HG03432 (cell line): Measurements from ENCODE around the gene SLC22A6.

Source experiments
- ATAC-seq: cut with Tn5 transposase; IDR thresholded peaks from one replicate; pipeline ENCODE4 v1.9.1; 2021; ENCODE audit warnings: mild to moderate bottlenecking, moderate library complexity; ENCODE audit not compliant: unreplicated experiment

Gene SLC22A6, protein sequence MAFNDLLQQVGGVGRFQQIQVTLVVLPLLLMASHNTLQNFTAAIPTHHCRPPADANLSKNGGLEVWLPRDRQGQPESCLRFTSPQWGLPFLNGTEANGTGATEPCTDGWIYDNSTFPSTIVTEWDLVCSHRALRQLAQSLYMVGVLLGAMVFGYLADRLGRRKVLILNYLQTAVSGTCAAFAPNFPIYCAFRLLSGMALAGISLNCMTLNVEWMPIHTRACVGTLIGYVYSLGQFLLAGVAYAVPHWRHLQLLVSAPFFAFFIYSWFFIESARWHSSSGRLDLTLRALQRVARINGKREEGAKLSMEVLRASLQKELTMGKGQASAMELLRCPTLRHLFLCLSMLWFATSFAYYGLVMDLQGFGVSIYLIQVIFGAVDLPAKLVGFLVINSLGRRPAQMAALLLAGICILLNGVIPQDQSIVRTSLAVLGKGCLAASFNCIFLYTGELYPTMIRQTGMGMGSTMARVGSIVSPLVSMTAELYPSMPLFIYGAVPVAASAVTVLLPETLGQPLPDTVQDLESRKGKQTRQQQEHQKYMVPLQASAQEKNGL

GRCh38 chr11:62984451-62984991 lies at the start of gene SLC22A6:
TSS of gene SLC22A6 (minus strand) at chr11:62984967. CDS start at chr11:62984690, 277 bp downstream.
- ATAC-seq, result no peak

DNA sequence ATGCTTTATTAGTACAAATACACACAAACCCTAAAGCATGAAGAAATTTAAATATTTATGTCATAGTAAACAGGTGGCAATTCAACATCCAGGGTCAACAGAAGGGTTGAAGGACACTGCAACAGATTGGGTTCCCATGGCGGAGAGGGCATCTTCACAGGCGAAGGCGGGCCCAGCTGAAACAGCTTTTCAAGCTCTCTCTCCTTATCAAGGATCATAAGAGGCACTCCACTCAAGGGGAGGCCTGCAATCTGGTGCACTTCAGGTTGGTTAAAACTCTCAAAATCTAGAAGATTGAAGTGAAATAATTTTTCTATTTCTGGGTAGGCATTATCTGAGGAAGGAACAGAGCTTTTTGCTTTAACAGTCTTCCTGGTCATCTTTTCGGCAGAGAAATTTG lies 47.7 kb upstream of the SLC22A6 start:
- ATAC-seq, result no peak

DNA sequence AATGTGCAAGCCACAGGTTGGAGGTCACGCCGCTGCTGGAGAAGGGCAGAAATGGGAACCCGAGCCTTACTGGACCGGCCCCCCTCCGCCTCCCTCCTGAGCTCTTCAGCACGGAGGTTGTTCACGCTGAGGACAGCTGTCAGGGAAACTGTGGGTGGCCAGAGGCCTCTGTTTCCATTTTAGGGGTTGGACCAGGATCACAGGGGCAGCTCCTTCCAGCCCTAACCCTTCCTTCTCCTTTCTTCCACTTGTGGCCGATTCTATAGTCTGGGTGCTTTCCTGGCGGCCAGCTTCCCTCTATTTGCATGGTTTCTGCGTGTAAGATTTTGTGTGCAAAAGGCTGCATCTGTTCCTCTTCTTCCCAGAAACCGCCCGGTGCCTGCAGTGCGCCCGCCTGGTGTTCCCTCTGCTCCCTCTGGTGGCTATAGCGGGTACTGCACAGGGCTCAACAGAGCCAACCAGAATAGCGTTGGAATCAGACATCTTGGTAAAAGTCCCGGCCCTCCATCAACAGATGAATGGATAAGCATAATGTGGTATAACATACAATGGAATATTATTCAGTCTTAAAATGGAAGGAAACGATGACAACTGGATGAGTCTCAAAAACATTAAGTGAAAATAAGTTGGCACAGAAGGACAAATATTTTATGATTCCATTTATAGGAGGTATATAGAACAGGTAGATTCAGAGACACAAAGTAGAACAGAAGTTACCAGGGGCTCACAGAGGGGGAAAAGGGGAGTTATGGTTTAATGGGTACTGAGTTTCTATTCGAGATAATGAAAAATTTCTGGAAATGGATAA lies 39.3 kb upstream of the SLC22A6 start:
- no peak for ATAC-seq

DNA sequence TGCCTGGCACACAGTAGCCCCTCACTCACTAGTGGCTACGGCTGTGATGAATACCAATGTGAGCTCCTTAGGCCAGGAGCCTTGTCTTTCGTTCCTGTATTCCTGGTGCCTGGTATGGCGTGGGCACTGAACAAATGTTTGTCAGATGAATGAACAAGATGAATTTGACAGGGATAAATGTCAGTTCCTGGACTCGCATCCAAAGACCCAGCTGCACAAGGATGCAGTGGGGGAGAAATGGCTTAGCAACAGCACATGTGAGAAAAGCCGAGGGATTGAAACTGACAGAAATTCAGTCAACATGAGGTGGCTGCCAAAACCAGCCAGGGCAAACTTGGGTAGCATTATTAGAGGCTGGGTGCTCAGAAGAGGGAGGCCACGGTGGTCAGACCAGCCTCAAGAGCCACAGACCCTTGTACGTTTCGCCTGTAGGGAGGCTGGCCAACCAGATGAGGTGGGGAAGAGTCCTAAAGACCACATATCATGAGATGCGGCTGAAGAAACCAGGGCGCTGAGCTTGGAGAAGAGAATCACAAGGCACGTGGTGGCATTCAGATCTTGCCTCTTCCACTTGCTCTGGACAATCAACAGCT lies 38.6 kb upstream of the SLC22A6 start:
- ATAC-seq, result no peak

DNA sequence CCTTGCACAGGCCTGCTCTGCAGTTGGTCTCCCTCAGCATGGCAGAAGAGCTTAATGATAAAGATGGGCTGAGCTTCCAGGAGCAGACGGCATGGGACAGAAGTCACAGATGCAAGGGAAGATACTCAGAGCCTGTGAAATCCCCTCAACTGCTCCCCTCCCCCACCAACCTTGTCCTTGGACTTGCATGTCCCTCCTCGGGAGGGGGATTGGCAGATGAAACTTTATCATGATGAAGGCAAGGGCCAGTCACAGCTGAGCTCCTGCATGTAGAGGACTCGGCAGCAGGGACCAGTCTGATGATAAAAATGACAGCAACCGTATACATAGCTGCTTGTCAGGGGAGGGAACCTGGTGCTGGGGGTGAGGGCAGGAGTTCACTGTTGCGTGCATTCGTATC lies 37.7 kb upstream of the SLC22A6 start:
- no peak for ATAC-seq

- no peak for ATAC-seq
Measured at GRCh38 chr11:63020671-63021291, 36.0 kb upstream of the SLC22A6 start.

DNA sequence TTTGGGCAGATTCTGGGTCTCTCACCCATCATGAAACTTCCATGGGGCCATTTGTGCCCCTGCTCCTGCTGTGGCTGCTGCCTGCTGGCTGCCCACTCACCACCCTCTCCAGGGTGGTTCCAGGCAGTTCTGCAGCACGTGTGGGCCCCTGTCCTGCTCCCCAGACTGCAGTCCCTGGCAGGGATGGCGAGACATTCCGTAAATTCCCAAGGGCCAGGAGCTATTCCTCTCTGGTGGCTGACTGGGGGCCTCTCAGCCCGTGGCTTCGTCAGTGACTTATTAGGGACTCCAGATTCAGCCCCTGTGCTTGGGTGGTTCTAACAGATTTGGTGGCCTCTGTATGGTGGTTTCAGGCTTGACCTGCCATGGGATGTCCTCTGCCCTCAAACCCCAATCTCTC lies 34.7 kb upstream of the SLC22A6 start:
- ATAC-seq, result no peak

- ATAC-seq, result no peak
Measured at GRCh38 chr11:63017306-63017974, 32.7 kb upstream of the SLC22A6 start.

DNA sequence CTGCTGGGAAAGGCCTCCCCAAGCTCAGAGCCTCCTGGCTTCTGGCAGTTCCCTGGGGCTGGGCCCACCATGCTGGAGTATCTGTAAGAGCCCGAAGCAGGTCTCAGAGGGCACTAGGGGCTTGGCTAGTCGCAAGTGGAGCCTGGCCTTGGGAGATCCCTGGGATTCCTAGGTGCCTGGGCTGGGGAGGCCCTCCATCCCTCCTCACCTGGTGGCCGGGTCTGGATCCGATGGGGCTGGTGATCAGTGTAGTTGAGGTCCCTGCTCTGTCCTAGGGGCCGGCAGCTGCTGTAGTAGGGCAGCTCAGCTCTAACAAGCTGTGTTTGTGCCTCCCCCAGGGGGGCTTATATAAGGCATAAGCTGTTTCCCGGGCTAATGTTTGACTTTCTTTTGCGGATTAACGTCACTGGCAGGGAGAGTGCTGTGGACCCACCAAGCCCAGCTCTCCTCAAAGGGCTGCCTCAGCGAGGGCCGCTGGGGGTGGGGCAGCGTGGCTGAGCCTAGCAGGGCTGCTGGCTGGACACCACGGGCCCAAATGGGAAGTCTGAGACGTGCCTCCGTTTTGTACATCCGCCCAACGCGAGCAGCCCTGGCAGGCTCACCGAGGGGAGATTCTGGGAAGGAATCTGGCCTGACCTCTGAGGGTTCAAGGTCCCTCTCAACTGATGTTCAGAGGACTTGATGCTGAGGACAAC lies 30.9 kb upstream of the SLC22A6 start, which contains the start of gene SLC22A8:
Gene SLC22A8 (minus strand): TSS at position 321 of the 695 bp plus-strand sequence. CDS start 883 bp downstream, outside the sequence.
- ATAC-seq, result no peak

- ATAC-seq, result no peak
Measured at GRCh38 chr11:63014408-63015055, 29.8 kb upstream of the SLC22A6 start.

DNA sequence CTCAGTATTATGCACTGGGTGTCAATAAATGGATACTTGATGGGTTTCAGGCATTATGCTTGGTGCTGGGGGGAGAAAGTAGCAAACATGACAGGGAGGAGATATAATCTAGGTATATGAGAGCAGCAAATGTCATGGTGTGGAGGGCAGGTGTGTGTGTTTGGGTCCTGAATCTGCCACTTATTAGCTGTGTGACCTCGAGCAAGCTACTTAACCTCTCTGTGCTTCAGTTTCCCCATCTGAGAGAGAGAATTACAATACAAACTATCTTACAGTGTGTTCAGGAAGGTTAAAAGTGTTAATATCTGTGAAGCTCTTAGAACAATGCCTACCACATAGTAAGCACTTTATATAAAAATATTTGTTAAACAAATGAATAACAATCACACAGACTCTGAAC lies 28.1 kb upstream of the SLC22A6 start:
- ATAC-seq, result no peak

GRCh38 chr11:63012430-63012829 lies 27.7 kb upstream of the SLC22A6 start:
- no peak for ATAC-seq

DNA sequence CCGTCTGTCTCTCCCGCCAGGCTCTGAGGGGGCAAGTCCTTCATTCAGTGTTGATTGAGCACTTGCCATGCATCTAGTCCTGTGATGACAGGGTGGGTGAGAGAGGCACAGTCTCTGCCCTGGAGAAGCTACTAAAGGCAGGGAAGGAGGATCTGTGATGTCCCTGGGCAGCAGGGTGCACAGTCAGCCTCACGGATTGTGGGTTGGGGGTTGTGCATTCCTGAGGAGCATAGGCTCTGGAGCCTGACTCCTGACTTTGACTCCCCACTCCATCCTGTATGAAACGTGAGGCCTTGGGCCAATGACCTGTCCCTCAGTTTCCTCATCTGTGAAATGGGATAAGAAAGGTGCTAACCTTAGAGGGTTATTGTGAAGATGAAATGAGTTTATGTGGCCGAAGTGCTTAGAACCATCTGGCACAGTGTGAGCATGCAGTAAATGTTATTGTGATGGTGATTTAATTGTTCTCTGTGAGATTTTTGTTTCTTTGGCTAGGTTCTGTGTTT lies 26.2 kb upstream of the SLC22A6 start:
- ATAC-seq, result no peak

DNA sequence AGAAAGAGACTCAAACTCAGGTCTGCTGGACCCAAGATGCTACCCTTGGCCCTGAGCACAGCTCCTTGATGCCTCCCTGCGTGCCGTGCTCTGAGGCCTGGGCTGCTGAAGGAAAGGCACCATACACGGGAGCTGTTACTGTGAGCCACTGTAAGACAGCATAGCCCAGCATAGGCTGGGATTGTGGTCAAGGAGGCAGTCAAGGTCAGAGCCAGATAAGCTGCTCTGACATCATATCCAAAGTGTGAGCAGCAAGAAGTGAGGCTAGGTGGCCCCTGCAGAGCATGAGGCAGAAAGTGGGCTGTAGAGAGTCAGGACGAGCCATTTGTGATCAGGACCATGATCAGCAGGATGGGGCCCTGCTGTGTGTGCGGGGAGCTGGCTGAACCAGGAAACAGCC lies 23.2 kb upstream of the SLC22A6 start:
- ATAC-seq, result no peak

- ATAC-seq, result no peak
Measured at GRCh38 chr11:63001456-63001855, 16.7 kb upstream of the SLC22A6 start.

GRCh38 chr11:62999649-63000048 lies 14.9 kb upstream of the SLC22A6 start:
- ATAC-seq, result no peak

DNA sequence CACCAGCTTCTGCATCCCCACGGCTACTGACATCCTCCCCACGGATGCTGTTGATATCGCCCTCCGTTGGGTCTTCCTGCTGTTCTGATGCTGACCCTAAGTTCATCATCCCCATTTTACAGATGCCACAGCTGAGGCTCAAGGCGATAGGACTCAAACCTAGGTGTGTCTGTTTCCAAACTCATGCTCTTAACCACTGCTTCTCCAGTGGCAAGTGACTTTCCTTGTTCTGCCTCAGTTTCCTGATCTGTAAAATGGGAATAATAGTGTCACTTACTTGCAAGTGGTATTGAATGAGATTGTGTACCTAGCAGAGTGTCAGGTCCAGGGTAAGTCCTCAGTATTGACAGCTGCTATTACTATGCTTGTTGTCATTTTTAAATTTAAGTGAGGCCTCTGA lies 14.4 kb upstream of the SLC22A6 start:
- no peak for ATAC-seq

DNA sequence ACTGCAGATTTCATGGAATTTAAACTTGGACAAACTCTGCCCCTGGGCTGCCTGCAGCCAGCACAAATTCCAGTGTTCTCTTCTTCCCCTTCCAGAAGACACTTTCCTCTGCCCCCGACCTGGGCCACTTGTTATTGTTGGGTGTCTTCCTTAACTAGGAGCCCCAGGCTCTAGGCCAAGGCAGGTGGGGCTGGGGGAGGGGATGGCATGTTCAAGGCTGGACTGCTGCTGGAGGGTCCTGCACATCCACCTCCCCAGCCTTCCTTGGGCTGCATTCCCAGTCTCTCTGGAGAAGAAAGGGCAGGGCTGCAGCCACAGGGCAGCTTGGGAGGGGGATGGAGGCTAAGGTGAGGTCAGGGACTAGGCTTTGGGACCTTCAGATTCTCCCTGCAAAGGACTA lies 11.5 kb upstream of the SLC22A6 start:
- no peak for ATAC-seq

GRCh38 chr11:62994775-62995174 lies 10.0 kb upstream of the SLC22A6 start:
- no peak for ATAC-seq
